Cardiac fibroblast (primary cell): Measurements from ENCODE around the gene ZNF566.

ENCODE experiments used
- DNase-seq, 2 donors: peaks; one replicate each; pipeline versions ENCODE4 v3.0.0 to v3.0.0-alpha.2; 2010; ENCODE audit warnings: low read depth in 2 of 2
- H3K4me3 ChIP-seq, 2 donors: replicated peaks in 1 of 2; 1 replicate in 1 of 2; 2 replicates in 1 of 2; pipeline ENCODE4 v1.5.1; 2011; ENCODE audit warnings: low read depth in 2 of 2, low read length in 2 of 2, mild to moderate bottlenecking in 2 of 2, moderate library complexity in 1 of 2
- TF ChIP-seq, protein P1 (sequence below): IDR thresholded peaks from one replicate; pipeline ENCODE4 v1.5.1; 2011; ENCODE audit warnings: low read depth, mild to moderate bottlenecking, low read length, inconsistent platforms

ZNF566 gene

GRCh38 chr19:36489920-36490415, 607 bp upstream of the ZNF566 start:
- TF ChIP-seq, protein P1, sequence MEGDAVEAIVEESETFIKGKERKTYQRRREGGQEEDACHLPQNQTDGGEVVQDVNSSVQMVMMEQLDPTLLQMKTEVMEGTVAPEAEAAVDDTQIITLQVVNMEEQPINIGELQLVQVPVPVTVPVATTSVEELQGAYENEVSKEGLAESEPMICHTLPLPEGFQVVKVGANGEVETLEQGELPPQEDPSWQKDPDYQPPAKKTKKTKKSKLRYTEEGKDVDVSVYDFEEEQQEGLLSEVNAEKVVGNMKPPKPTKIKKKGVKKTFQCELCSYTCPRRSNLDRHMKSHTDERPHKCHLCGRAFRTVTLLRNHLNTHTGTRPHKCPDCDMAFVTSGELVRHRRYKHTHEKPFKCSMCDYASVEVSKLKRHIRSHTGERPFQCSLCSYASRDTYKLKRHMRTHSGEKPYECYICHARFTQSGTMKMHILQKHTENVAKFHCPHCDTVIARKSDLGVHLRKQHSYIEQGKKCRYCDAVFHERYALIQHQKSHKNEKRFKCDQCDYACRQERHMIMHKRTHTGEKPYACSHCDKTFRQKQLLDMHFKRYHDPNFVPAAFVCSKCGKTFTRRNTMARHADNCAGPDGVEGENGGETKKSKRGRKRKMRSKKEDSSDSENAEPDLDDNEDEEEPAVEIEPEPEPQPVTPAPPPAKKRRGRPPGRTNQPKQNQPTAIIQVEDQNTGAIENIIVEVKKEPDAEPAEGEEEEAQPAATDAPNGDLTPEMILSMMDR, result no peak

GRCh38 chr19:36488846-36489117, 579 bp downstream of the ZNF566 start:
- TF ChIP-seq, protein P1, result no peak
- peak overlapping the region; percentile 83 to 95 for H3K4me3 ChIP-seq
- peak; percentile 3 to 14 for DNase-seq

More at GRCh38 chr19:36489920-36490415, 607 bp upstream of the ZNF566 start:
- H3K4me3 ChIP-seq, result peak overlapping the region; percentile 83 to 95
- DNase-seq, result peak; percentile 95 to 97

DNA sequence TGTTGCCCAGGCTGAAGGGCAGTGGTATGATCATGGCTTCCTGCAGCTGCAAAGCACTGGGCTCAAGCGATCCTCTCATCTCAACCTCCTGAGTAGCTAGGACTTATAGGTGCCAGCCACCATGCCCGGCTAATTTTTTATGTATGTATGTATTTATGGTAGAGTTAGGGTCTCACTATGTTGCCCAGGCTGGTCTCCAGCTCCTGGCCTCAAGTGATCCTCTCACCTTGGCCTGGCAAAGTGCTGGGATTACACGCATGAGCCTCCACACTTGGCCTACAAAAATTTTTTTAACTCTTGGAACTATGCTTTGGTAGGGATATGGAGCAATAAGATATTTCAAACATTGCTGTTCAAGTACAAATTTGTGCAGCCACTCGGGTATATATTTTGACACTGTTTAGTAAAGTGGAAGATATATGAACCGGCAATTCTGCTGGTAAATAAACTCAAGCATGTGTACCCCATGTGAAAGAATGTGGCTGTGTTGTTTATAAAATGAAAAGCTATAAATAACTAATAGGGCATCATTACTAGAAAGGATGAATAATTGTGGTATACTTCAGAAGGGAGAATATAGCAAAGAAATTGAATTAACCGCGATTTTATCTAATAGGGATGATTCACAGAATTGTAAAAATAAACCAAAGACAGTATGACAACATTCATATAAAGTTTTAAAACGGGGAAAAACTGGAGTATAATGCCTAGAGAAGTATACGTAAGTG, 1.1 kb downstream of the ZNF566 start:
- DNase-seq, result no peak
- peak overlapping the region; percentile 83 to 95 for H3K4me3 ChIP-seq
- TF ChIP-seq, protein P1, result no peak

- TF ChIP-seq, protein P1, result no peak
- no peak for DNase-seq
- H3K4me3 ChIP-seq, result no peak overlapping the region
Measured at GRCh38 chr19:36483653-36484052, 5.7 kb downstream of the ZNF566 start.

- TF ChIP-seq, protein P1, result no peak
- no peak for DNase-seq
- no peak overlapping the region for H3K4me3 ChIP-seq
Measured at GRCh38 chr19:36482876-36483275, 6.5 kb downstream of the ZNF566 start.

DNA sequence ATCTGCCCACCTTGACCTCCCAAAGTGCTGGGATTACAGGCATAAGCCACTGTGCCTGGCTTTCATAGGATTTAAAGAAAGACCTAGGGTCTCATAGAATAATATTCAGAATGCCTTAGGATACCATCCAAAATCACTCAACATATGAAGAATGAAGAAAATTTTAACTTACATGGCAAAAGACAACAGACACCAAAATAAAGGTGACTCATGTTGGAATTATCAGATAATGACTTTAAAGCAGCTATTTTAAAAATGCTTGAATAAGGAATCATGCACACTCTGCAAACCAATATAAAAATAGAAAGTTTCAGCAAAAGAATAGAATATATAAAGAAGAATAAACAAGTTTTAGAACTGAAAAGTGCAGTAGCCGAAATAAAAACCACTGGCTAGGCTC, 29.3 kb downstream of the ZNF566 start:
- no peak overlapping the region for H3K4me3 ChIP-seq
- DNase-seq, result peak in 1 of 2 donors; percentile 37
- TF ChIP-seq, protein P1, result no peak

- no peak overlapping the region for H3K4me3 ChIP-seq
- no peak for DNase-seq
- TF ChIP-seq, protein P1, result no peak
Measured at GRCh38 chr19:36456831-36457230, 32.5 kb downstream of the ZNF566 start.
